ENCODE data around the gene C2orf69. TPM values are rescaled to one million over a fixed set of nuclear protein-coding genes. Genes with fewer than 3 reads are reported as not detected.

C2orf69 gene
- total RNA-seq, 1 experiment from 2014 or later, result 29.9 TPM

DNA sequence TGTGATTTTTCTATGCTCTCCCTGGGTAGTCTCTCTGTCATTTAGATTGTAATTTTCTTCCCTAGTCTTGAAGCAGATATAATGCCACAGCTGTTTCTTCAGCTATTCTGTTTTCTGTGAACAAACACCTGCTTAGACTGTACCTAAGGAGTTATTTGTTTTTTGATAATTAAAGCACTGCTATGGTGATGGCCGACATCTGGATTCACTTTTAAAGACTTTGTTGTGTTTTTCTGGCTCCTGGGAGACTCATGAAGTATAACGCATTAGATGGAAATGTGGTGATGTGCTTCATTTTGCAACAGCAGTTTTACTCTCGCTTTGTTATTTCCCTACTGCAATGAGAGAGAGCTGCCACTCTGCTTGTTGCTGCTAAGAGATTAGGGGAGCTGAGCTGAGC is 15.7 kb upstream of the C2orf69 start:
- CTCF ChIA-PET, result no interaction called here
- no peaks in the 10 kb centered on the region for H3K36me3 Mint-ChIP-seq
- POLR2A ChIA-PET, result no interaction called here
- peaks cover 2% of the 10 kb centered on the region for H3K27me3 Mint-ChIP-seq (ENCODE audit: low read depth)
- no peaks in the 10 kb centered on the region for H3K4me1 Mint-ChIP-seq
- no peak overlapping the region for H3K27ac Mint-ChIP-seq
- TF ChIP-seq HMGA2 (CRISPR knock-in tag; IDR thresholded peaks at IDR 0.05), result no peak
- TF ChIP-seq, protein P1, sequence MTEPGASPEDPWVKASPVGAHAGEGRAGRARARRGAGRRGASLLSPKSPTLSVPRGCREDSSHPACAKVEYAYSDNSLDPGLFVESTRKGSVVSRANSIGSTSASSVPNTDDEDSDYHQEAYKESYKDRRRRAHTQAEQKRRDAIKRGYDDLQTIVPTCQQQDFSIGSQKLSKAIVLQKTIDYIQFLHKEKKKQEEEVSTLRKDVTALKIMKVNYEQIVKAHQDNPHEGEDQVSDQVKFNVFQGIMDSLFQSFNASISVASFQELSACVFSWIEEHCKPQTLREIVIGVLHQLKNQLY (CRISPR knock-in tag; IDR thresholded peaks at IDR 0.05), result no peak
- no peak for TF ChIP-seq ZNF423 (CRISPR knock-in tag; IDR thresholded peaks at IDR 0.05)
- ATAC-seq (no peak), DNase-seq (ENCODE audit: low spot score) (no peak)
- no peaks in the 10 kb centered on the region for H3K9me3 Mint-ChIP-seq
- H3K4me3 Mint-ChIP-seq, result no peak overlapping the region

DNA sequence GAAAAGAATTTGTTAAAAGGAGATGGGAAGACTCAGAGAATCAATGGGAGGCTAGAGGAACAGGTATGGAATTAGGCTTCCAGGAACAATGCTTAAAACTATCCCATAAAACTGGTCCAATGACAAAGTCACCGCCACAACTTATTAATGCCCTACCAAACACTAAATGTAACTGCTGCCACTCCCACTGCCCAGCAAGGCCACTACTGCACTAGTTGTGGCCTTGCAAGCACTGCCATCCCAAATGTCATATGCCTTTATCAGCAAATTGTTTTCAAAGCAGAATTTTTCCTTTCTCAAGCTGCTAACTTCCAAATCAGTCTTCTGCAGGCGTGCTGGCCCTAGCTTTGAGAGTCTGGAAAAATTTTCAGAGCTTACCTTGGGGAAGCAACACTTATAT is 14.5 kb upstream of the C2orf69 start:
- DNase-seq (ENCODE audit: low spot score) (no peak), ATAC-seq (no peak)
- no peaks in the 10 kb centered on the region for H3K36me3 Mint-ChIP-seq
- H3K9me3 Mint-ChIP-seq, result no peaks in the 10 kb centered on the region
- H3K27me3 Mint-ChIP-seq (ENCODE audit: low read depth), result peaks cover 2% of the 10 kb centered on the region
- H3K27ac Mint-ChIP-seq, result no peak overlapping the region
- POLR2A ChIA-PET, result no interaction called here
- CTCF ChIA-PET, result no interaction called here
- TF ChIP-seq RELA (CRISPR knock-in tag; IDR thresholded peaks at IDR 0.05; ENCODE audit: borderline replicate concordance) (no peak), CREM (CRISPR knock-in tag; IDR thresholded peaks at IDR 0.05) (no peak), MAX (CRISPR knock-in tag; IDR thresholded peaks at IDR 0.05) (no peak), ATF2 (CRISPR knock-in tag; IDR thresholded peaks at IDR 0.05; ENCODE audit: borderline replicate concordance, low read depth) (no peak), GTF2I (CRISPR knock-in tag; conservative IDR thresholded peaks at IDR 0.05) (no peak), STAT6 (CRISPR knock-in tag; conservative IDR thresholded peaks at IDR 0.05; ENCODE audit: low read depth) (no peak), ZBTB43 (CRISPR knock-in tag; IDR thresholded peaks at IDR 0.05) (no peak), MYBL2 (CRISPR knock-in tag; IDR thresholded peaks at IDR 0.05) (no peak), ZNF232 (CRISPR knock-in tag; IDR thresholded peaks at IDR 0.05) (no peak), RORB (CRISPR knock-in tag; IDR thresholded peaks at IDR 0.05) (no peak), ERG (CRISPR knock-in tag; IDR thresholded peaks at IDR 0.05) (no peak), ZNF138 (CRISPR knock-in tag; conservative IDR thresholded peaks at IDR 0.05) (no peak)
- TF ChIP-seq, protein P2, sequence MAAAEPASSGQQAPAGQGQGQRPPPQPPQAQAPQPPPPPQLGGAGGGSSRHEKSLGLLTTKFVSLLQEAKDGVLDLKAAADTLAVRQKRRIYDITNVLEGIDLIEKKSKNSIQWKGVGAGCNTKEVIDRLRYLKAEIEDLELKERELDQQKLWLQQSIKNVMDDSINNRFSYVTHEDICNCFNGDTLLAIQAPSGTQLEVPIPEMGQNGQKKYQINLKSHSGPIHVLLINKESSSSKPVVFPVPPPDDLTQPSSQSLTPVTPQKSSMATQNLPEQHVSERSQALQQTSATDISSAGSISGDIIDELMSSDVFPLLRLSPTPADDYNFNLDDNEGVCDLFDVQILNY (CRISPR knock-in tag; IDR thresholded peaks at IDR 0.05), result no peak
- TF ChIP-seq, protein P3, sequence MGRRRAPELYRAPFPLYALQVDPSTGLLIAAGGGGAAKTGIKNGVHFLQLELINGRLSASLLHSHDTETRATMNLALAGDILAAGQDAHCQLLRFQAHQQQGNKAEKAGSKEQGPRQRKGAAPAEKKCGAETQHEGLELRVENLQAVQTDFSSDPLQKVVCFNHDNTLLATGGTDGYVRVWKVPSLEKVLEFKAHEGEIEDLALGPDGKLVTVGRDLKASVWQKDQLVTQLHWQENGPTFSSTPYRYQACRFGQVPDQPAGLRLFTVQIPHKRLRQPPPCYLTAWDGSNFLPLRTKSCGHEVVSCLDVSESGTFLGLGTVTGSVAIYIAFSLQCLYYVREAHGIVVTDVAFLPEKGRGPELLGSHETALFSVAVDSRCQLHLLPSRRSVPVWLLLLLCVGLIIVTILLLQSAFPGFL (CRISPR knock-in tag; IDR thresholded peaks at IDR 0.05; ENCODE audit: borderline replicate concordance), result no peak
- TF ChIP-seq, protein P4, sequence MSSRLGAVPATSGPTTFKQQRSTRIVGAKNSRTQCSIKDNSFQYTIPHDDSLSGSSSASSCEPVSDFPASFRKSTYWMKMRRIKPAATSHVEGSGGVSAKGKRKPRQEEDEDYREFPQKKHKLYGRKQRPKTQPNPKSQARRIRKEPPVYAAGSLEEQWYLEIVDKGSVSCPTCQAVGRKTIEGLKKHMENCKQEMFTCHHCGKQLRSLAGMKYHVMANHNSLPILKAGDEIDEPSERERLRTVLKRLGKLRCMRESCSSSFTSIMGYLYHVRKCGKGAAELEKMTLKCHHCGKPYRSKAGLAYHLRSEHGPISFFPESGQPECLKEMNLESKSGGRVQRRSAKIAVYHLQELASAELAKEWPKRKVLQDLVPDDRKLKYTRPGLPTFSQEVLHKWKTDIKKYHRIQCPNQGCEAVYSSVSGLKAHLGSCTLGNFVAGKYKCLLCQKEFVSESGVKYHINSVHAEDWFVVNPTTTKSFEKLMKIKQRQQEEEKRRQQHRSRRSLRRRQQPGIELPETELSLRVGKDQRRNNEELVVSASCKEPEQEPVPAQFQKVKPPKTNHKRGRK (CRISPR knock-in tag; IDR thresholded peaks at IDR 0.05; ENCODE audit: borderline replicate concordance), result no peak
- no peaks in the 10 kb centered on the region for H3K4me1 Mint-ChIP-seq
- no peak overlapping the region for H3K4me3 Mint-ChIP-seq

All from WTC11 (cell line).